Liver (tissue), 3 donors: Measurements from ENCODE around the gene TFAP2D.

Source experiments
- ATF3 ChIP-seq: IDR thresholded peaks from 2 replicates; pipeline ENCODE4 v1.6.1; 2016; ENCODE audit warnings: antibody characterized with exemption
- CTCF ChIP-seq: fragments of 150-350 bp; IDR thresholded peaks from 2 replicates; pipeline ENCODE4 v1.5.1; 2017; ENCODE audit warnings: improper control_type of control experiment, low read depth, low read length; ENCODE audit not compliant: missing input control
- EGR1 ChIP-seq, 2 donors: IDR thresholded peaks; 2 replicates each; pipeline ENCODE4 v1.6.1; 2016 to 2018; ENCODE audit warnings: antibody characterized with exemption in 2 of 2, low read depth in 2 of 2
- JUND ChIP-seq, 2 donors: IDR thresholded peaks; 2 replicates each; pipeline ENCODE4 v1.6.1; 2016; ENCODE audit warnings: antibody characterized with exemption in 2 of 2
- MAX ChIP-seq: IDR thresholded peaks from 2 replicates; pipeline ENCODE4 v1.6.1; 2016; ENCODE audit warnings: antibody characterized with exemption
- NR2F2 ChIP-seq: IDR thresholded peaks from 2 replicates; pipeline ENCODE4 v1.6.1; 2016; ENCODE audit warnings: antibody characterized with exemption
- RAD21 ChIP-seq, 2 donors: IDR thresholded peaks; 2 replicates each; pipeline ENCODE4 v1.6.1; 2016; ENCODE audit warnings: antibody characterized with exemption in 2 of 2, mild to moderate bottlenecking in 2 of 2
- REST ChIP-seq: IDR thresholded peaks from 2 replicates; pipeline ENCODE4 v1.6.1; 2016; ENCODE audit warnings: antibody characterized with exemption, mild to moderate bottlenecking
- SP1 ChIP-seq: IDR thresholded peaks from 2 replicates; pipeline ENCODE4 v1.6.1; 2018; ENCODE audit warnings: antibody characterized with exemption, mild to moderate bottlenecking
- YY1 ChIP-seq: IDR thresholded peaks from 2 replicates; pipeline ENCODE4 v1.6.1; 2016; ENCODE audit warnings: antibody characterized with exemption, mild to moderate bottlenecking
- ZBTB33 ChIP-seq: IDR thresholded peaks from 2 replicates; pipeline ENCODE4 v1.6.1; 2016; ENCODE audit warnings: antibody characterized with exemption
- donor health status: healthy.
- donor health status: healthy.

- no peak for TF ChIP-seq RAD21 (IDR thresholded peaks at IDR 0.05)
- no peak for TF ChIP-seq CTCF
- no peak for TF ChIP-seq YY1
- no peak for TF ChIP-seq EGR1 (IDR thresholded peaks at IDR 0.05; ENCODE audit: low read depth in 2 of 2)
- TF ChIP-seq REST, result no peak
- TF ChIP-seq JUND (IDR thresholded peaks at IDR 0.05), result no peak
- TF ChIP-seq ZBTB33, result no peak
- TF ChIP-seq MAX, result no peak
- no peak for TF ChIP-seq ATF3
- TF ChIP-seq SP1, result no peak
- TF ChIP-seq NR2F2, result no peak
Observed at GRCh38 chr6:50718566-50718965, 5.2 kb downstream of the TFAP2D start.
